ENCODE measurements around the gene TXNRD2.

The TXNRD2 gene

GRCh38 chr22:19943082-19944026 is 1.7 kb upstream of the TXNRD2 start:
- Histone ChIP-seq H2BK15ac (ENCODE audit: low read length) (no peak overlapping the region), H3K9ac (ENCODE audit: low read depth, low read length, poor library complexity) (no peak overlapping the region), H3K79me1 (ENCODE audit: low read depth, low read length) (no peaks in the 10 kb centered on the region), H3K27me3 (ENCODE audit: control insufficient read depth in 3 of 3, insufficient read depth in 3 of 3, low read depth in 1 of 3, low read length in 3 of 3) (peaks cover 0 to 5% (median 0%) of the 10 kb centered on the region in 3 experiments), H3K23ac (ENCODE audit: low read depth, low read length, poor library complexity) (no peak overlapping the region), H3K14ac (ENCODE audit: low read length) (no peak overlapping the region), H2BK12ac (ENCODE audit: low read length) (no peak overlapping the region), H3K9me3 (replicated peaks in 1 of 2; ENCODE audit: control insufficient read depth in 2 of 2, insufficient read depth in 1 of 2, low read depth in 1 of 2, low read length in 2 of 2) (no peaks in the 10 kb centered on the region), H3K4me2 (ENCODE audit: insufficient read depth, low read length, poor library complexity, severe bottlenecking) (no peak overlapping the region), H2AFZ (ENCODE audit: low read length) (peak overlapping the region; percentile 89), H4K91ac (ENCODE audit: low read depth, low read length, poor library complexity) (no peak overlapping the region), H3K36me3 (replicated peaks in 1 of 2; ENCODE audit: control insufficient read depth in 2 of 2, insufficient read depth in 2 of 2, low read length in 2 of 2) (no peaks in the 10 kb centered on the region), H4K8ac (ENCODE audit: low read depth, low read length) (no peak overlapping the region), H3K4me3 (ENCODE audit: low read length in 2 of 2) (no peak overlapping the region), H2BK120ac (ENCODE audit: low read depth, low read length) (no peak overlapping the region), H3K4me1 (ENCODE audit: control insufficient read depth in 2 of 2, insufficient read depth in 1 of 2, low read depth in 1 of 2, low read length in 2 of 2) (peaks cover 11 to 17% of the 10 kb centered on the region in 2 donors), H3K4ac (ENCODE audit: low read length) (no peak overlapping the region), H3K18ac (ENCODE audit: low read length) (peak overlapping the region; percentile 62), H2BK5ac (ENCODE audit: low read length) (no peak overlapping the region), H2AK5ac (ENCODE audit: low read depth, low read length) (no peak overlapping the region), H3K27ac (replicated peaks; ENCODE audit: low read length) (no peak overlapping the region)
- no peak for DNase-seq (ENCODE audit: low spot score)
- WGBS, 2 donors (ENCODE audit: extremely low coverage in 2 of 2, insufficient read length in 2 of 2, insufficient replicate concordance in 1 of 2), result no CpG with 5 or more reads among the region's 11 CpGs

GRCh38 chr22:19942157-19943081 is 801 bp upstream of the TXNRD2 start:
- no peak overlapping the region for H3K27ac ChIP-seq (replicated peaks; ENCODE audit: low read length)
- no peaks in the 10 kb centered on the region for H3K9me3 ChIP-seq (replicated peaks in 1 of 2; ENCODE audit: control insufficient read depth in 2 of 2, insufficient read depth in 1 of 2, low read depth in 1 of 2, low read length in 2 of 2)
- H2BK12ac ChIP-seq (ENCODE audit: low read length), result no peak overlapping the region
- no peak for DNase-seq (ENCODE audit: low spot score)
- peak overlapping the region; percentile 38 for H2AK5ac ChIP-seq (ENCODE audit: low read depth, low read length)
- H2BK5ac ChIP-seq (ENCODE audit: low read length), result no peak overlapping the region
- peak overlapping the region; percentile 18 for H3K18ac ChIP-seq (ENCODE audit: low read length)
- peaks cover 11 to 16% of the 10 kb centered on the region in 2 donors for H3K4me1 ChIP-seq (ENCODE audit: control insufficient read depth in 2 of 2, insufficient read depth in 1 of 2, low read depth in 1 of 2, low read length in 2 of 2)
- H2AFZ ChIP-seq (ENCODE audit: low read length), result peak overlapping the region; percentile 89
- no peaks in the 10 kb centered on the region for H3K79me1 ChIP-seq (ENCODE audit: low read depth, low read length)
- H3K4ac ChIP-seq (ENCODE audit: low read length), result no peak overlapping the region
- peak overlapping the region; percentile 59 for H3K23ac ChIP-seq (ENCODE audit: low read depth, low read length, poor library complexity)
- no peak overlapping the region for H3K9ac ChIP-seq (ENCODE audit: low read depth, low read length, poor library complexity)
- no peak overlapping the region for H3K14ac ChIP-seq (ENCODE audit: low read length)
- WGBS, 2 donors (ENCODE audit: extremely low coverage in 2 of 2, insufficient read length in 2 of 2, insufficient replicate concordance in 1 of 2), result no CpG with 5 or more reads among the region's 8 CpGs
- no peak overlapping the region for H2BK120ac ChIP-seq (ENCODE audit: low read depth, low read length)
- peak overlapping the region in 1 of 2 donors; percentile 7 for H3K4me3 ChIP-seq (ENCODE audit: low read length in 2 of 2)
- H4K91ac ChIP-seq (ENCODE audit: low read depth, low read length, poor library complexity), result no peak overlapping the region
- H2BK15ac ChIP-seq (ENCODE audit: low read length), result no peak overlapping the region
- peaks cover 0 to 12% (median 0%) of the 10 kb centered on the region in 3 experiments for H3K27me3 ChIP-seq (ENCODE audit: control insufficient read depth in 3 of 3, insufficient read depth in 3 of 3, low read depth in 1 of 3, low read length in 3 of 3)
- H3K4me2 ChIP-seq (ENCODE audit: insufficient read depth, low read length, poor library complexity, severe bottlenecking), result peak overlapping the region; percentile 41
- peak overlapping the region; percentile 53 for H4K8ac ChIP-seq (ENCODE audit: low read depth, low read length)
- no peaks in the 10 kb centered on the region for H3K36me3 ChIP-seq (replicated peaks in 1 of 2; ENCODE audit: control insufficient read depth in 2 of 2, insufficient read depth in 2 of 2, low read length in 2 of 2)

- peak overlapping the region; percentile 89 for H3K23ac ChIP-seq (ENCODE audit: low read depth, low read length, poor library complexity)
- H3K79me1 ChIP-seq (ENCODE audit: low read depth, low read length), result no peaks in the 10 kb centered on the region
- no peak overlapping the region for H2BK120ac ChIP-seq (ENCODE audit: low read depth, low read length)
- no peak overlapping the region for H2AFZ ChIP-seq (ENCODE audit: low read length)
- H3K27me3 ChIP-seq (ENCODE audit: control insufficient read depth in 3 of 3, insufficient read depth in 3 of 3, low read depth in 1 of 3, low read length in 3 of 3), result peaks cover 0 to 14% (median 0%) of the 10 kb centered on the region in 3 experiments
- H2BK15ac ChIP-seq (ENCODE audit: low read length), result peak overlapping the region; percentile 46
- no peak overlapping the region for H2BK5ac ChIP-seq (ENCODE audit: low read length)
- H3K4me1 ChIP-seq (ENCODE audit: control insufficient read depth in 2 of 2, insufficient read depth in 1 of 2, low read depth in 1 of 2, low read length in 2 of 2), result peaks cover 11 to 13% of the 10 kb centered on the region in 2 donors
- peak overlapping the region; percentile 74 for H4K8ac ChIP-seq (ENCODE audit: low read depth, low read length)
- WGBS, 2 donors (ENCODE audit: extremely low coverage in 2 of 2, insufficient read length in 2 of 2, insufficient replicate concordance in 1 of 2), result no CpG with 5 or more reads among the region's 21 CpGs
- peak overlapping the region in 1 of 2 donors; percentile 23 for H3K4me3 ChIP-seq (ENCODE audit: low read length in 2 of 2)
- no peak overlapping the region for H2BK12ac ChIP-seq (ENCODE audit: low read length)
- H3K18ac ChIP-seq (ENCODE audit: low read length), result peak overlapping the region; percentile 65
- no peak overlapping the region for H3K14ac ChIP-seq (ENCODE audit: low read length)
- H3K27ac ChIP-seq (replicated peaks; ENCODE audit: low read length), result no peak overlapping the region
- H2AK5ac ChIP-seq (ENCODE audit: low read depth, low read length), result peak overlapping the region; percentile 50
- H3K9ac ChIP-seq (ENCODE audit: low read depth, low read length, poor library complexity), result no peak overlapping the region
- peak overlapping the region; percentile 17 for H4K91ac ChIP-seq (ENCODE audit: low read depth, low read length, poor library complexity)
- H3K36me3 ChIP-seq (replicated peaks in 1 of 2; ENCODE audit: control insufficient read depth in 2 of 2, insufficient read depth in 2 of 2, low read length in 2 of 2), result no peaks in the 10 kb centered on the region
- no peaks in the 10 kb centered on the region for H3K9me3 ChIP-seq (replicated peaks in 1 of 2; ENCODE audit: control insufficient read depth in 2 of 2, insufficient read depth in 1 of 2, low read depth in 1 of 2, low read length in 2 of 2)
- no peak overlapping the region for H3K4ac ChIP-seq (ENCODE audit: low read length)
- no peak for DNase-seq (ENCODE audit: low spot score)
- peak overlapping the region; percentile 14 for H3K4me2 ChIP-seq (ENCODE audit: insufficient read depth, low read length, poor library complexity, severe bottlenecking)
Measured at GRCh38 chr22:19940536-19941364, 868 bp downstream of the TXNRD2 start.

Measured in neuronal stem cell (in vitro differentiated cells).